ENCODE measurements around the gene SRBD1. TPM values are rescaled to one million over a fixed set of nuclear protein-coding genes. Genes with fewer than 3 reads are reported as not detected.

SRBD1 gene
- 20.8 TPM for polyA plus RNA-seq (2013, experiment 1 of 4)
- polyA plus RNA-seq (2013, experiment 2 of 4), result 23.8 TPM
- polyA plus RNA-seq (2013, experiment 3 of 4), result 16.4 TPM
- polyA plus RNA-seq (2013, experiment 4 of 4), result 17.4 TPM

- H3K27ac ChIP-seq (ENCODE audit: insufficient read depth, low read depth, low read length, poor library complexity, severe bottlenecking), result peak within 1 kb of the TSS; percentile 64
- H3K27me3 ChIP-seq (ENCODE audit: control insufficient read depth, insufficient read depth, low read length, poor library complexity, severe bottlenecking), result no peaks in the 10 kb centered on the region
- WGBS, 2 experiments, result 4 to 6% methylated on average over 42 of the region's 44 CpGs
- no peaks in the 10 kb centered on the region for H3K4me1 ChIP-seq (ENCODE audit: control insufficient read depth, insufficient read depth, low read length)
- H3K36me3 ChIP-seq (ENCODE audit: control insufficient read depth, insufficient read depth, low read length), result no peaks in the 10 kb centered on the region
- no peaks in the 10 kb centered on the region for H3K9me3 ChIP-seq (ENCODE audit: control insufficient read depth, low read length)
- H3K4me3 ChIP-seq (ENCODE audit: insufficient read depth, low read depth, low read length), result peak within 1 kb of the TSS; percentile 70
These were observed at the start of gene SRBD1 for GRCh38 chr2:45611020-45611859. Gene SRBD1 (minus strand): TSS chr2:45611267. CDS start chr2:45605441, 5,826 bp downstream.

- Histone ChIP-seq H3K27me3 (ENCODE audit: control insufficient read depth, insufficient read depth, low read length, poor library complexity, severe bottlenecking) (peaks cover 48% of the 10 kb centered on the region), H3K4me3 (ENCODE audit: insufficient read depth, low read depth, low read length) (no peak overlapping the region), H3K9me3 (ENCODE audit: control insufficient read depth, low read length) (no peaks in the 10 kb centered on the region), H3K36me3 (ENCODE audit: control insufficient read depth, insufficient read depth, low read length) (no peaks in the 10 kb centered on the region), H3K27ac (ENCODE audit: insufficient read depth, low read depth, low read length, poor library complexity, severe bottlenecking) (no peak overlapping the region), H3K4me1 (ENCODE audit: control insufficient read depth, insufficient read depth, low read length) (peaks cover 16% of the 10 kb centered on the region)
- 93 to 94% methylated on average over 3 of the region's 3 CpGs for WGBS, 2 experiments
These were observed 43.2 kb upstream of the SRBD1 start for GRCh38 chr2:45654250-45654649.

- Histone ChIP-seq H3K9me3 (ENCODE audit: control insufficient read depth, low read length) (no peaks in the 10 kb centered on the region), H3K36me3 (ENCODE audit: control insufficient read depth, insufficient read depth, low read length) (no peaks in the 10 kb centered on the region), H3K4me1 (ENCODE audit: control insufficient read depth, insufficient read depth, low read length) (peaks cover 16% of the 10 kb centered on the region), H3K27me3 (ENCODE audit: control insufficient read depth, insufficient read depth, low read length, poor library complexity, severe bottlenecking) (peaks cover 57% of the 10 kb centered on the region), H3K4me3 (ENCODE audit: insufficient read depth, low read depth, low read length) (peak overlapping the region; percentile 58), H3K27ac (ENCODE audit: insufficient read depth, low read depth, low read length, poor library complexity, severe bottlenecking) (no peak overlapping the region)
- WGBS, 2 experiments, result 91% methylated on average over 4 to 5 of the region's 5 CpGs
These were observed 42.3 kb upstream of the SRBD1 start for GRCh38 chr2:45653122-45653913.

GRCh38 chr2:45652090-45653031 is 41.3 kb upstream of the SRBD1 start:
- peaks cover 67% of the 10 kb centered on the region for H3K27me3 ChIP-seq (ENCODE audit: control insufficient read depth, insufficient read depth, low read length, poor library complexity, severe bottlenecking)
- no peaks in the 10 kb centered on the region for H3K9me3 ChIP-seq (ENCODE audit: control insufficient read depth, low read length)
- H3K4me1 ChIP-seq (ENCODE audit: control insufficient read depth, insufficient read depth, low read length), result peaks cover 16% of the 10 kb centered on the region
- no peaks in the 10 kb centered on the region for H3K36me3 ChIP-seq (ENCODE audit: control insufficient read depth, insufficient read depth, low read length)
- H3K27ac ChIP-seq (ENCODE audit: insufficient read depth, low read depth, low read length, poor library complexity, severe bottlenecking), result no peak overlapping the region
- 5 to 6% methylated on average over 53 of the region's 53 CpGs for WGBS, 2 experiments
- H3K4me3 ChIP-seq (ENCODE audit: insufficient read depth, low read depth, low read length), result peak overlapping the region; percentile 58

GRCh38 chr2:45651415-45652089 is 40.5 kb upstream of the SRBD1 start, which contains the start of gene PRKCE:
Gene PRKCE (plus strand): TSS chr2:45651675.
- Histone ChIP-seq H3K9me3 (ENCODE audit: control insufficient read depth, low read length) (no peaks in the 10 kb centered on the region), H3K4me1 (ENCODE audit: control insufficient read depth, insufficient read depth, low read length) (peaks cover 16% of the 10 kb centered on the region), H3K27me3 (ENCODE audit: control insufficient read depth, insufficient read depth, low read length, poor library complexity, severe bottlenecking) (peaks cover 75% of the 10 kb centered on the region), H3K4me3 (ENCODE audit: insufficient read depth, low read depth, low read length) (peak within 1 kb of the TSS; percentile 58), H3K36me3 (ENCODE audit: control insufficient read depth, insufficient read depth, low read length) (no peaks in the 10 kb centered on the region), H3K27ac (ENCODE audit: insufficient read depth, low read depth, low read length, poor library complexity, severe bottlenecking) (no peak within 1 kb of the TSS)
- 0 to 1% methylated on average over 66 of the region's 66 CpGs for WGBS, 2 experiments

- H3K4me1 ChIP-seq (ENCODE audit: control insufficient read depth, insufficient read depth, low read length), result peaks cover 16% of the 10 kb centered on the region
- H3K36me3 ChIP-seq (ENCODE audit: control insufficient read depth, insufficient read depth, low read length), result no peaks in the 10 kb centered on the region
- peaks cover 78% of the 10 kb centered on the region for H3K27me3 ChIP-seq (ENCODE audit: control insufficient read depth, insufficient read depth, low read length, poor library complexity, severe bottlenecking)
- WGBS, 2 experiments, result 0% methylated on average over 79 of the region's 79 CpGs
- H3K9me3 ChIP-seq (ENCODE audit: control insufficient read depth, low read length), result no peaks in the 10 kb centered on the region
- no peak overlapping the region for H3K27ac ChIP-seq (ENCODE audit: insufficient read depth, low read depth, low read length, poor library complexity, severe bottlenecking)
- H3K4me3 ChIP-seq (ENCODE audit: insufficient read depth, low read depth, low read length), result peak overlapping the region; percentile 58
These were observed 39.9 kb upstream of the SRBD1 start for GRCh38 chr2:45650851-45651414.

GRCh38 chr2:45649858-45650811 is 39.1 kb upstream of the SRBD1 start:
- H3K9me3 ChIP-seq (ENCODE audit: control insufficient read depth, low read length), result no peaks in the 10 kb centered on the region
- peak overlapping the region; percentile 58 for H3K4me3 ChIP-seq (ENCODE audit: insufficient read depth, low read depth, low read length)
- WGBS, 2 experiments, result 0% methylated on average over 66 of the region's 66 CpGs
- no peak overlapping the region for H3K27ac ChIP-seq (ENCODE audit: insufficient read depth, low read depth, low read length, poor library complexity, severe bottlenecking)
- H3K36me3 ChIP-seq (ENCODE audit: control insufficient read depth, insufficient read depth, low read length), result no peaks in the 10 kb centered on the region
- peaks cover 16% of the 10 kb centered on the region for H3K4me1 ChIP-seq (ENCODE audit: control insufficient read depth, insufficient read depth, low read length)
- peaks cover 78% of the 10 kb centered on the region for H3K27me3 ChIP-seq (ENCODE audit: control insufficient read depth, insufficient read depth, low read length, poor library complexity, severe bottlenecking)

GRCh38 chr2:45649462-45649857 is 38.4 kb upstream of the SRBD1 start:
- H3K36me3 ChIP-seq (ENCODE audit: control insufficient read depth, insufficient read depth, low read length), result no peaks in the 10 kb centered on the region
- H3K27me3 ChIP-seq (ENCODE audit: control insufficient read depth, insufficient read depth, low read length, poor library complexity, severe bottlenecking), result peaks cover 74% of the 10 kb centered on the region
- peak overlapping the region; percentile 58 for H3K4me3 ChIP-seq (ENCODE audit: insufficient read depth, low read depth, low read length)
- H3K9me3 ChIP-seq (ENCODE audit: control insufficient read depth, low read length), result no peaks in the 10 kb centered on the region
- no peak overlapping the region for H3K27ac ChIP-seq (ENCODE audit: insufficient read depth, low read depth, low read length, poor library complexity, severe bottlenecking)
- H3K4me1 ChIP-seq (ENCODE audit: control insufficient read depth, insufficient read depth, low read length), result peaks cover 16% of the 10 kb centered on the region
- WGBS, 2 experiments, result 7% methylated on average over 10 of the region's 10 CpGs
